Fibroblast of skin of abdomen (primary cell): ENCODE results near the gene C6orf15.
"Not testable (repeated sequence)": the region's sequence is repeated elsewhere in the genome, so short reads cannot be mapped to it uniquely, and the experiment has no call there.

ENCODE experiments used
- DNase-seq: peaks from one replicate; pipeline ENCODE4 v3.0.0-alpha.2; 2013

Gene C6orf15

GRCh38 chr6:31067891-31068668 lies 44.3 kb downstream of the C6orf15 start:
- DNase-seq, result not testable (repeated sequence)

GRCh38 chr6:31067028-31067427 lies 45.3 kb downstream of the C6orf15 start:
- not testable (repeated sequence) for DNase-seq

DNA sequence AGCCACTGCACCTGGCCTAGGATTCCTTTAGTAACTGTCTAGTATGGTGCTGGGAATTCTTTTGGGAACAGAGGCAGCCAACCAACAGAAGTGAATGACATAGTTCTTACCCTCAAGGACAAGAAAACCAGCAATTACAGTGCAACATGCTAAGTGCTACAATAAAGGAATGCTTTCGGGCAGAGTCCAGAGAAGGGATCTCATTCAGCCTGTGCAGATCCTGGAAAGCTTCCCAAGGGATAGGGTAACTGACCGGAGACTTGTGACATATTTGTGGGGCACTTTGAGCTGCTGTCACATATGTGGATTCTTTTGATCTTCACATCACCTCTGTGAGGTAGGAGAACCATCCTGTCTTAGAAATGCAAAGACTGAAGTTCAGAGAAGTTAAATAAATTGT lies 46.8 kb downstream of the C6orf15 start:
- DNase-seq, result peak; percentile 43

GRCh38 chr6:31063906-31064435 lies 48.4 kb downstream of the C6orf15 start:
- no peak for DNase-seq
